ENCODE results near the gene C1orf210.

- TF ChIP-seq EZH2 (IDR thresholded peaks at IDR 0.05; ENCODE audit: insufficient read depth, poor library complexity, severe bottlenecking) (no peak), EZH2phosphoT487 (IDR thresholded peaks at IDR 0.05; ENCODE audit: insufficient read depth, low read depth) (no peak)
Measured at GRCh38 chr1:43305461-43305860, 20.1 kb upstream of the C1orf210 start.
